ENCODE results near the gene ANG. TPM values are rescaled to one million over a fixed set of nuclear protein-coding genes. Genes with fewer than 3 reads are reported as not detected.

Gene ANG
- total RNA-seq, 1 experiment from 2014 or later: 1.3 TPM

DNA sequence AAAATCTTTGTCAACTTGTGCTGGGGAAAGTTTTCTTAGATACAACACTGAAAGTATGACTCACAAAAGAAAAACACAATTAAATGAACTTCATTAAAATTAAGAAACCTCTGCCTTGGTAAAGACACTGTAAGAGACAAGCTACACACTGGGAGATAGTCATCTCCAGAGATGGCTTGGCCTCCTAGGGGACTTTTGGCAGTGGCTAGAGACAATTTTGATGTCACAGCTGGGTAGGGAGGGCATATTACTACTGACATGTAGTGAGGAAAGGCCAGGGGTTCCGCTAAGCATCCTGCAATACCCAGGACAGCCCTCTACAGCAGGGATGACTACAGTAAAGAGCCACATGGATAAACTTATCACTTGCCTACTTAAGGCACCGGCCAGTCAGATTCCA lies 12.9 kb upstream of the ANG start:
- no peak for DNase-seq (ENCODE audit: low read depth)

DNA sequence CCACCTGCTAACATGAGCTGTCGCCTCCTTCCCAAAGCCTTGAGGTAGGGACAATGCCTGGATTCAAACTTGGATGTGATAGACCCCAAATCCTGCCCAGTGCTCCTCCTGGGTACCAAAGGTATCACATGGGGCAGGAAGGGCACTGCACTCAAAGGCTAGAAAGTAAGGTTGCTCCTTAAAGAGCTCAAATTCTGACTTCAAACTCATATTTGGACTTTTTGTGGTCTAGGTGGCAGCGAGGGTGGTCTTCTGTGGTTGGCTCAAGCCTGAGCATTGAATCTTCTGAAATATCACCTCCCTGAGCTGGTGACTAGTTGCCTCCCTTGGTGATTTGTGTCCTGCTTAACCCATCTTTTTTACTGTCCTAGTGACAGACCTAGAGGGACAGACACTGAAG lies 12.5 kb upstream of the ANG start:
- DNase-seq (ENCODE audit: low read depth): no peak

DNA sequence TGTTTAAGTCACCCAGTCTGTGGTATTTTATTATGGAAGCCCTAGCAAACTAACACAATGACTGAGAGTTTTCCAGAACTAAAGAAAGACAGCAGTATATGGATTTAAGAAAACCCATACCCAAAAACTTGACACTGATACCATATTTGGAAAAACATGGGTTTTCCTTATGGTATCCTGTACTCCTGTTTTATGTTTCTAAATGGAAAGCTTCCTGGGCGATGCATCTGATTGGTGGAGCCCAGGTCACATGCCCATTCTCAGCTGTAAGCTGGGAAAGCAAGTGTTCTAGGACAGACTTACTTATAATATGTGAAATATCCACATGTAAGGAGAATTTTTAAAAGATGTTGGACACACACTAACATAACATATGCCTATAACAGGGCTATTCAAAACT lies 8.7 kb upstream of the ANG start:
- DNase-seq (ENCODE audit: low read depth): peak; percentile 69

DNA sequence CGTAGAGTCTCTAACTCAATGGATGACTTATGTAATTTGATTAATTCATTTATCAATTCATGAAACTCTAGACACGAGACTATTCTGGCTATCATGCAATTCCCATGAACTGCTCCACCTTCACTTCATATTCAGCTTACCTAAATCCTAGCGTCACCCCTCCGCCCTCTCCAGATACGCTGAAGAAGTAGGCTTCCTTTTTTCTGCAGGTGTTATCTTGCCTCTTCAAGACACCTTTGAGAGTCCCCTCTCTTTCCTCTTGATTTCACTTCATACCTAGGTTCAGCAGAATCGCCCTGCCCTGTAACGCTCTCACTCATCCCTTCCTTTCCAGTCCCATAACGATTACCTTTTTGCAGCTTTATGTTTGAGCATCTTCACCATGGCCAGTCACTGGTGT lies 8.2 kb upstream of the ANG start:
- no peak for DNase-seq (ENCODE audit: low read depth)

DNA sequence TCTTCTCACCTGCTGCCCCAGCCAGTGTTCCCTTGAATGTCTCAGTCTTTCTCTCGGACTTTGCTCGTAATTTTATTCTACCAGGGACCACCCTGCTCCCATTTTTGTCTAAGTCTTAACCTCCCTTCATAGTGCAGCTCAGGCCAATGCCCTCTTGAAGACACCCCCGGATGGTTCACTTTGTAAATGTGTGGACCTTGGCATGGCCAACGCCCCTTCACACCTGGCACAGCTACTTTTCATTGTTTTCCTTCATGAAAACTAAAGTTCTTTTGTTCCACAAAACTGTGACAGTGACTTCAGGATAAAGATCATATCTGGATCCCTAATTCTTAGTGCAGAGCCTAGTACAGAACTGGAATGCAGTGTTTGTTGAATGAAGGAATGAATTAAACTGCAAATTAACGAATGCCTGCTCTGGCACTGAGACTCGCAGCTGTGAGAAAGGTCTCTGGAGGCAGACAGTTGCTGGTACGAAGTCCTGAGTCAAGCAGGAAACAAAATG lies 7.7 kb upstream of the ANG start:
- no peak for DNase-seq (ENCODE audit: low read depth)

DNA sequence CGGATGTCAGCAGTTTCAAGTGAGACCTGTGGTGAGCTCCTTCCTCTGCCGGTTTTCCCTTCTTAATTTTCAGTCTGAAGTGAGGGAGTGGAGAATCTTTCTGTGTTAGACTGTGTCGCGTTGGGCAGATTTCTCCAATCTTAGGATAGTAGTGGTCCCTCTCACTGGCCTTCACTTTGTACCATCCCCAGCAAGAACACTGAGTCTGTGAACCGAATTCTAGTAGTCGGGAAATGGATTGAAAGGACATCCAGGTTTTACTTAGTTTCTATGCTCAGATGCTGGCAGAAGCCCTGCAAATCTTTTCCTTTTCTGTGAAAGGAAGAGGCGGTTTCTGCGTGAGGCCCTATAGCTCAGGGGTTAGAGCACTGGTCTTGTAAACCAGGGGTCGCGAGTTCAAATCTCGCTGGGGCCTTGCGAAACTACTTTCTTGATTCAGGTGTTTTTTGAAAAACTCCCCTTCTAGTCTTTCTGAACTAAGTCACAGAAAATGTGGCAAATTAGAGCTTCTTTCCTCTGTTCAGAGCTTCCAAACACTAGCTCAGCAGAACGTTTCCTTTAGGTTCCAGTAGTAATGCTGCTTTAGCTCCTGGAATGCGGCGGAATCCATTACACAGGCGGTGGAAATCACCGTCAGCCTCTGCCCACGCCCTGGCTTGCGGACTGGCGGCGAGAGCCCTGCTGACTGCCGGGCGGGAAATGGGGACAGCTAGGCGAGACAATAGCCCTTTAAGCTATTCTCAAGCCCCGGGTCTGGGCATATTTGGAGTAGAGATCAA lies 7.0 kb upstream of the ANG start:
- peak; percentile 89 for DNase-seq (ENCODE audit: low read depth)

DNA sequence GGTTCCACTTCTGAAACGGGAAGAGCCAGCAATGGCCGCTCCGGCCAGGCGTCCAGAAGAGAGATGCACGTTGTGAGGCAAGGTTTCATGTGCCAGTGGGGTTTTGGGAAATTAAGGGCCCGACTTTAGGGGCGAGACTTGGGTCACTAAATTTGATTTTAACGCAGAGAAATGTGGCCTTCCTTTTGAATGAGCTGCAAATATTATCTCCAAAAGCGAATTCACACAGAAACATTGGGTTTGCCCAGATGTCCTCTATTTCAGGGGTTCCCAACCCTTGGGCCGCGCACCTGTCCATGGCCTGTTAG lies 6.5 kb upstream of the ANG start:
- no peak for DNase-seq (ENCODE audit: low read depth)

DNA sequence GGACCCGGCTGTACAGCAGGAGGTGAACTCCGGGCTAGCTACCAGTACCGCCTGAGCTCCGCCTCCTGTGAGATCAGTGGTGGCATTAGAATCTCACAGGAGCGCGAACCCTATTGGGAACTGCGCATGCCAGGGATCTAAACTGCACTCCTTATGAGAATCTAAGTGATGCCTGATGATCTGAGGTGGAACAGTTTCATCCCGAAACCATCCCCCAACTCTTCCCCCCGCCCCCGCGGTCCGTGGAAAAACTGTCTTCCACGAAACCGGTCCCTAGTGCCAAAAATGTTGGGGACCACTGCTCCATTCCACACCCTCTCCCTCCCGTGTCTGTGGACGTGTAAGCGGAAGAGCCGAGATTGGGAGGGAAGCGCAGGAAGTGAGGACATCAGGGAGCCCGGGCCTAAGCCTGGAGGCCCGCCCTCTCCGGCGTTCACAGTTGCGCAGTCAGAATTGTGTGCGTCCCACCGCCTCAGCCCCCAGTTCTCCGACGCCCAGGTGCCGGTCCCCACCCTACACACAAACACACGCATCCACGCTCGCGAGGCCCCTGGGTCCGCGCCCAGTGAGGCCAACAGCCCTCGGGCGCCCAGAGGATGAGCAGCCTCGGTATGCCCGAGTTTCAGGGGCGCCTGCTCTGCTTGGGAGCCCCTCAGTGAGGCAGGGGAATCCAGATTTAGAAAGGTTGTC lies 6.0 kb upstream of the ANG start:
- peak; percentile 96 for DNase-seq (ENCODE audit: low read depth)

DNA sequence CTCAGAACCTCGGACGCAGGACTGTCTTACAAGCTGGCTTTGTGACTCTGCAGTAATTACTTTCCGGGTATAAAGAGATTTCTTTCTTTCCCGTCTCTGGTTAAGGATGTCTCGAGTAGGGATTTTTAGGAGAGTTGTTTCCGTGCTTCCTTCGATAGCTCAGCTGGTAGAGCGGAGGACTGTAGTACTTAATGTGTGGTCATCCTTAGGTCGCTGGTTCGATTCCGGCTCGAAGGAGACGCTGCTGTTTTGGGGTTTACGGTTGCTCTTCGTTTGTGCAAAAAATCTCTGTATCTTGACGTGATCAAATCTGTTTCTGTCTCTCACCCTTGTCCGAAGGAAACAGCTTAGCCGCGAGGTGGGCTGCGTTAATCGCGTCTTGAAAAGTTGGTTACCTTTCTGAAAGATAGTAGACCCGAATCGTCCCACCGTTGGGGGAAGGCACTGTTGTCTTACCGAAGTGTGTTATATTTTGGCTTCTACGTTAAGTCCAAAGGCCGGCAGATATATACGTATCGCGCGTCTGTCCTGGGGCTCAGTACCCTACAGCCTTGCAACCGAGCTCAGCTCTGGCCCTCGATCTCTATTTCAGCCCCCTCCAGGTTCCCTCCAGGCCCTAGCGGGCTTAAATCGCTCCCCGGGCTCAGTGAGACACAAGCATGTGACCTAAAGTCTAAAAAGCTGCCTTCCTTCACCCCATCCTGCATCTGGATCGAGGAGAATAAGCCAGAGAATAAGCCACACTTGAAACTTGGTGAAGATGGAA lies 5.3 kb upstream of the ANG start:
- DNase-seq (ENCODE audit: low read depth): peak; percentile 96

DNA sequence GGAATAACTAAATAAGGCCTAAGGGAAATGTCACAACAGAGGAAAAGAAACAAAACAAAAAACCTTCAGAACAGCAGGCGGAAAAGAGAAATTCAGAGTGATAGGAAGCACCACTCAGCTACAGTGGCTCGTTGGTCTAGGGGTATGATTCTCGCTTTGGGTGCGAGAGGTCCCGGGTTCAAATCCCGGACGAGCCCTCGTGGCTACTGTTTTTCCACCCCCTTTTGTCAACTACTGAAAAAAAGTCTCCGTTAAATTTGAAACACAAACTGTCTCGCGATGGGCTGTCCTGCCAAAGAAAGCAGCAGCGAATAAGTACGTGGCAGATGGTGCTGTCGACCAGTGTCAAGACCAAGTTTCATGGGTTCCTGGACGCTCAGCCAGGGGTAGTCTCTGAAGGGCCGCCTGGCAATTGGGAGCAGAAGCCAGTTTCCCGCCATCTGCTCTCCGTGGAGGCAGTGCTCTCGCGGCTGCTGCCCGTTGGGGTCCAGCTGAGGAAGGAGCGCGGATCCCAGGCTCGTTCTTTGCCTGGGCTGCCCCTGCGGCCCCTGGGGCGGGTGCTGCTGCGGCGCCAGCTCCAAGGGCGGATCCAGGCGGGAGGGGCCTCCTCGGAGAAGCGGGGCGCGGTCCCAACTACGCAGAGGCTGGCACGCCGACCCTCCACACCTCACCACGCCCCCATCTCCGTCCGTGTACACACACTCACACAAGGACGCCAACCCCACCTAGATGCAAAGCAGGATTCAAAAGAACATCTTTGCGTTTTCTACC lies 4.5 kb upstream of the ANG start, which contains the start of gene RNASE4:
Gene RNASE4, plus strand, starts transcription at position 670 of the 771 bp plus-strand sequence. CDS start 14,812 bp downstream, outside the sequence.
- DNase-seq (ENCODE audit: low read depth): peak; percentile 94

DNA sequence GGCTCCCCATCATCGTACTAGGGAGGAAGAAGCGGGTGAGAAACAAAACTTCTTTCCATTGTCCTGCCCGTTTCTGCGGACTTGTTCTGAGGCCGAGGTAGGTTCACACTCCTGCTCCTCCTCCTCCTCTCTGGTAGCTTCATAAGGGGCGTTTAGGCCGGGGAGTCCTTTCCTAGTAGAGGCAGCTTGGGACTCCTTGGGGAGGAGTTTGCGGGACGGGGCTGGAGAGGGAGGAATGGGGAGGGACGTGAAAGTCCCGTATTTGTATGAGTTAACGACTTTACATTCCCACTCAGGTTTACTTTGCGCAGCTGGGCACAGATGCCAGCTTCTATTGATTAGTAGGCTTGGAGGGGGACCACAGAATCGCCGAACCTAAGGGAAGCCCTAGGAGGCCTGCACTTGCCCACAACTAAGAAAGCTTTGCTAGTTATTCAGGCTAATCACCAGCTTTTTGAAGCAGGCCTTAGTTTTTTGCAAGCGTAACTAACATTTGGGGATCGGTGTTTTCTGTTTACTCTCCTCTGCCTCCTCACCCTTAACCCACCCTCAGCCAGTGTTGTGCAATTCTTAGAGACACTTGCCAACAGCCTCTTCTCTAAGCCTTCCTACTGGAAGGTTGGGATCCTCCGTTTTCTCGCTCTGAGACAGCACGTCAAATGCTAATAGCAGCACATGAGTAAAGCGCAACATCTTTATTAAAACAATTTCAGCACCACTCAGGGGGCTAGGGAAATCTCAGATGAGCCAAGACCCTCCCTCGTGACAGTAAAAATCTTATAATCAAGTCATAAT lies 3.7 kb upstream of the ANG start:
- peak; percentile 19 for DNase-seq (ENCODE audit: low read depth)

DNA sequence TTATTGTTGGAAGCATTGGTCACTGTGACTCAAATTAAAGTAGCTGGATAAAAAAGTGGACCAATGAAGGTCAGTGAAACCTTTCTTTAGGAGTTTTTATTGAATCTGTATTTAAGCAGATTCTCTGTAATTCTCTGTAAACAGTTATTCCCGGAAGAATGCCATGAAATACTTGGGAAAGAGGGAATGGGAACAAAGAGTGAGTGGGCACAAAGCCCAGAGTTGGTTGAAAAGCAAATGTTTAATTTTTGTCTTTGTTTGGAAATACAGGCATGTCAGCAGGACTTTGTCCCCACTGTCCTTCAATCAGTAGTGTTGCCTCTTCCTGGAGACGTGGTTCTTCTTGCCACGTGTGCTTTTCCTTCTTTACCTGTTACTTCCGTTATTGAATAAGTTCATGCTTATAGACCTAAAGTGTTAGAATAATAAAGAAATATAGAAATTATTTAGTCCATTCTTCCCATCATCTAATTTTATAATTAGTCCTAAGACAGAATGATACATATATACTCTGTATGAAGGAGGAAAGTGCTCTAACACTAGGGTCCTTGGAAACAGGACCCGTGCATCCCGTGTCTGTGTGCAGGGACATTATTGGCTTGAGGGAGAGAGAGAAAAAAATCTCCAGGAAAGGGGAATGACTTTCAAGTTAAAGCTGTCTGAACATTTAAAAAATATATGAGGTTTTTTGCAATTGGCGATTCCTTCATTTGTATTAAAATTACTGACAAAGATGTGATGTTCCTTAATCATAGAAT lies 2.0 kb upstream of the ANG start:
- no peak for DNase-seq (ENCODE audit: low read depth)

DNA sequence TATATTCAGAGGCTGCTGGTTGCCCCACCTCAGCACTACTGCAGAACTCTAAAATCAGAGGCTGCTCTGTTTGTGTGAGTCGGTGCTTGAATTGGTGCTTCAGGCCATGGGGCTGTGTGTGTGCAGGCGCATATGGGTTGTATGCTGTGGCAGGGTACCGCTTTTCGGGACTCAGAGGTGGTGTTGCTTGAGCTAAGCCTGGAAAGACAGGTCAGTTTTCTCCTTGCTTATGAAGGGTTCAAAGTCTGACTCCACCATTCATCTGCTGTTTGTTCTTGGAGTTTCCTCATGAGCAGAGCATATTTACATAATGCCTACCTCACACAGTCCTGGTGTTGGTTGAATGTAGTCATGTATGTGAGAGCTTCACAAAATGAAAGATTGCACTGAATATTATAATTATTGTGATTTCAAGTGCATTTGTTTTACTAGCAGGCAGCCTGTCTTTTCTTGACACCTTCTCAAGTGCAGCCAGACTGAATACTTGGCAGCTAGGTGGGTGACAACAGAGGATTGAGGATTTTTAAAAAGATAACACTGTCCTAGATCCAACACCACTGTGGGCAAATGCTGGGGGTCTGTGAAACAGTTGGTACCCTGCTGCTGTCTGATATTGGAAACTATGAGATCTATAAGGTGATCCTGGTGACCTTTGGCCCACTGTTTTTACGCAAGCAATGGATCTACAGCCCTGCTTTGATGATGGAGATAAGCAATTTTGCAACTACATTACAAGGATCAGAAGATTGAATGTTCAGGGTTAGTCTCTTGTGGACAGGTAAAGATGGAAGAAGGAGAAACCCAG lies 1.0 kb upstream of the ANG start:
- no peak for DNase-seq (ENCODE audit: low read depth)

DNA sequence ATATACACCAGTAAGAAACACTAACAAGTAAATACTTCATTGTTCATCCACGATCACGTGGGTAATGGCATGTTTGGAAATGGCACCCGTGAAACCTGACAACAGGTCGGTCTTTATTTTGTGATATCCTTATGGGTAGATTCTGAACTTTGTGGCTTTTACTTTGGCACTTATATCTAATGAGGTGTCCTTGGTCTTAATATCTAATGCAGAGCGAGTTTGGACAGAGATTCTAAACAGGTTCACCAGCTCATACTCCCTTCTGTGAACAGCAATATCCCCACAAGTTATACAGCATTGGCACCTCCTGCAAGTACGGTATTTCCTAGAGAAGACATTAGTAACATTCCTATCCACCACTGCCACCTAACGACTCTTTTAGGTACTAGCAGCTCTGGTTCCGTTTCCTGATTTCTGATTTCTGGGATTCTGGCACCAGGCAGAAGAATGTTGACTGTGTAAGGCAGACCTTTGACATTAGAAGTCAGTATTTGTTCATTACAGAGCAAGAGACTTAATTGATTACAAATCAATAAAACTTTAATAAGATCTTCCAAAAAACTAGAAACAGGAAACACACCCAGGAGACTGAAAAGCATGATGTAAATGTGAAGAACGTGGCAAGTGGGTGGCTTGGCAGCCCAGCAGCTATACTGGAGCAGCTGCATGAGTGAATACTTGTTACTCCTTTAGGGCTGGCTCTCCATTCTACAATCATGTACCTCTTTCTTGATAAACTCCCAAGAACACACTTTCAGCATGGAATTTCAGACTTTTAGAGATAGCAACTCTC lies 2.5 kb downstream of the ANG start:
- DNase-seq (ENCODE audit: low read depth): peak; percentile 70

DNA sequence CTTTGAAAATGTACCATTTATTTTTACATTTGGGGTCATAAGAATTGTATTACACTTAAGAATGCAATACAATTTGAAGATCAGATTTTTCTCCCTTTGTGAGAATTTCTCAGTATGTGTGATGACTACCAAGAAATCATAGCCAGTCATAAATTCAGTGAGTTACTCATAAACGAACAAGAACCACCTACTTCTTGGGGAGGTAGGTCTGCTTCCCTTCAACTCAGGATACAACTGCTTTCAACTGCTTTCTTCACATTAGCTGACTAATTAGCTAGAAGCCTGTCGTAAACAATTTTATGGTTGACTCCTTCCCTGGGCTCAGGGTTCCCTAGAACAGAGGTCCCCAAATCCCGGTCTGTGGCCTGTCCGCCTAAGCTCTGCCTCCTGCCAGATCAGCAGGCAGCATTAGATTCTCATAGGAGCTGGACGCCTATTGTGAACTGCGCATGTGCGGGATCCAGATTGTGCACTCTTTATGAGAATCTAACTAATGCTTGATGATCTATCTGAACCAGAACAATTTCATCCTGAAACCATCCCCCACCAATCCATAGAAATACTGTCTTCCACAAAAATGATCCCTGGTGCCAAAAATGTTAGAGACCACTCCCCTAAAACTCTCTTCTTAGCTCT lies 3.7 kb downstream of the ANG start:
- DNase-seq (ENCODE audit: low read depth): no peak

DNA sequence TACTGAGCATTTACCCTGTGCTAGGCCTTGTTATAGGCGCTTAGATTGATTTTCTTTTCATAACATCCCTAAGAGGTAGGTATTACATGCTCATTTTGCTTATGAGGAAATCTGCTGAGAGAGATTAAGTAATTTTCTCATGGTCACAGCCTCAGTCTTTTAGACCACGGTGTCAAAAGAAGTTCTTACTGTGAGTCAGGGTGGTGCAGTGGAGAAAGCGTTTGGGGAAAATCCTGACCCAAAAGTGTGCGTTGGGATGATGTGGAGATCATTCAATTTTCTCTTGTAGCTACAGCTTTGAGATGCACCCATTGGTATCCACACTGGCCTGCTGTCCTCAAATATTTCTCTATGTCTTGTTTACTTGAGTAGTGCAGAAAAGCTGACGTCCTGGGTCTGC lies 8.2 kb downstream of the ANG start:
- DNase-seq (ENCODE audit: low read depth): no peak

DNA sequence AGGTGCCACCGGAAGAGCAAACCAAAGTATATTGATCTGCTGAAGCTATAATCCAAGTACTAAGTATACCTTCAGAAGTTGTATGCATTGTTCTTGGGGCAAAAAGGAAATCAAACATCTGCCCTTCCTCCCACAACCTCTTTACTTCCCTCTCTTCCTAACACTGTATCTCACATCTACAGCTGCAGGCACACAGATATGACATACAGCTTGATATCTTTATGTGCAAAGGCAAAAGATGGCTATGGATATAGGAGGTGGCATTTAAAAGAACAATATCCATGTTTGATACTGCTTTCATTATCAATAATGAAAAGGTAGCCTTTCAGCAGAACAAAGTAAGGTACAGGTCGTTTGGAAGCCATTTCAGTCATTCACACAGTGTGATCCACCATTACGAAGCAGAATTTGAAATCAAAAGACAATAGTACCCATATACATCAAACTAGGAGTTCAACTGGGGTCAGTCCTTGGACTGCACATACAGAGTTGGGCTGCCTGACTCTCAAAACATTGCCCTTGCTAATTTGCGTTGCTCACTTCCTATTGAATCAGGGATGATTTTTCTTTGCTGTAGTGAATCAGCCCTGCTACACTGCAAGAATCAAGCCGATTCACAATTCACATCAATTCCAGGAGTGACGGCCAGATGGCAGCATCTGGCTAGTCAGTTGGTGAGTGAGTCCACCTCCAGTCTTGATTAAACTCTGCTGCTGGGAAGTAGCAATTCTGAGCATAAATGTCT lies 8.9 kb downstream of the ANG start:
- peak; percentile 82 for DNase-seq (ENCODE audit: low read depth)

DNA sequence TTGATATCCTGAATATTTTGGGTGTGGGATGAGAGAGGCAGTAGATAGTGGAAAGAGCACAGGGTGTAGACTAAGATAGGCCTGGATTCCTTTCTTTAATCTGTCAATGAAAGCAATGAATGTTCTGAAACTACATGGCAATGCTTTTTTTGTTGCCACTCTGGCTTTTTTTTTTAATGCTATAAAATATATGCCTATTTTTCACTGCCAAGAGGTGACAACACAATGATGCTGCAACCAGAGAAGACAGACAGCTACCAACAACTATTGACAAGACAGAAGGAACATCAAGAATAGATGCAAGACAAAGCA lies 9.4 kb downstream of the ANG start:
- no peak for DNase-seq (ENCODE audit: low read depth)
